DMS114 treated with DMSO at 0.1 percent for 48 hours (cell line): Measurements from ENCODE around the gene ZNF624.
A peak's percentile ranks its signal among the peaks of the same experiment; 100 is the strongest.

Source experiments
- DNase-seq: peaks from one replicate; lab custom pipeline; 2025; ENCODE audit not compliant: unreplicated experiment; lab: John Stamatoyannopoulos, UW

ZNF624 gene

GRCh38 chr17:16599537-16599936 is 54.1 kb downstream of the ZNF624 start:
- no peak for DNase-seq

GRCh38 chr17:16593356-16594102 is 60.1 kb downstream of the ZNF624 start:
- DNase-seq, result no peak

- peak; percentile 58 for DNase-seq
These were observed 64.3 kb downstream of the ZNF624 start for GRCh38 chr17:16589097-16589969.

- DNase-seq, result no peak
These were observed 67.9 kb downstream of the ZNF624 start for GRCh38 chr17:16585796-16586195.

GRCh38 chr17:16584273-16584995 is 69.2 kb downstream of the ZNF624 start:
- DNase-seq, result peak; percentile 45

GRCh38 chr17:16583781-16584180 is 69.9 kb downstream of the ZNF624 start:
- DNase-seq, result no peak

- no peak for DNase-seq
These were observed 80.2 kb downstream of the ZNF624 start for GRCh38 chr17:16573466-16573865.
